ENCODE results near the gene CEBPE.
"Not testable (repeated sequence)": the region's sequence is repeated elsewhere in the genome, so short reads cannot be mapped to it uniquely, and the experiment has no call there.

- TF ChIP-seq CTCF, POLR2A (IDR thresholded peaks at IDR 0.05): not testable (repeated sequence)
Measured at GRCh38 chr14:23107620-23108019, 11.4 kb downstream of the CEBPE start.
